PC-9 (cell line): Measurements from ENCODE around the gene CAPG. TPM values are rescaled to one million over a fixed set of nuclear protein-coding genes. Genes with fewer than 3 reads are reported as not detected.

Experiments used
- BruUV-seq: library from RNA; stranded (reverse); fragments of 400-500 nt; replicated peaks from 2 replicates; lab custom pipeline; 2021; lab: Mats Ljungman, UMichigan
- CTCF ChIA-PET: fragments of 300-600 bp; sonication (Branson Sonifier 250); formaldehyde crosslinking; loops from one replicate; lab custom pipeline; 2022; ENCODE audit warnings: antibody characterized with exemption; lab: Charles Lee
- POLR2A ChIA-PET: fragments of 300-600 bp; sonication (Branson Sonifier 250); formaldehyde crosslinking; loops from one replicate; lab custom pipeline; 2022; ENCODE audit warnings: antibody characterized with exemption; ENCODE audit not compliant: unreplicated experiment; lab: Charles Lee
- DNase-seq, 2 experiments: peaks; one replicate each; pipeline versions ENCODE4 v3.0.0 to v3.0.0-alpha.2; 2015 to 2022; ENCODE audit warnings: mixed read lengths in 1 of 2
- H2AFZ ChIP-seq: fragments of 200-600 bp; sonication (generic); 2 replicates; pipeline ENCODE4 v1.8.1; 2017; ENCODE audit warnings: antibody characterized with exemption
- H3F3A ChIP-seq: fragments of 200-600 bp; sonication (generic); 2 replicates; pipeline ENCODE4 v1.8.1; 2017; ENCODE audit warnings: antibody characterized with exemption, mild to moderate bottlenecking, low read depth; ENCODE audit not compliant: insufficient read depth
- H3K27ac ChIP-seq: fragments of 200-600 bp; sonication (generic); 2 replicates; pipeline ENCODE4 v1.6.1; 2016; ENCODE audit warnings: mixed run types
- H3K27me3 ChIP-seq: fragments of 200-600 bp; sonication (generic); 2 replicates; pipeline ENCODE4 v1.6.1; 2016; ENCODE audit warnings: low read depth, mixed run types; ENCODE audit not compliant: insufficient read depth
- H3K36me3 ChIP-seq: fragments of 200-600 bp; sonication (generic); 2 replicates; pipeline ENCODE4 v1.6.1; 2016; ENCODE audit warnings: low read depth, mixed run types
- H3K4me1 ChIP-seq: fragments of 200-600 bp; sonication (generic); replicated peaks from 2 replicates; pipeline ENCODE4 v1.6.1; 2016; ENCODE audit warnings: mixed run types; ENCODE audit not compliant: insufficient read depth
- H3K4me2 ChIP-seq: fragments of 200-600 bp; sonication (generic); 2 replicates; pipeline ENCODE4 v1.6.1; 2017; ENCODE audit warnings: mixed run types
- H3K4me3 ChIP-seq: fragments of 200-600 bp; sonication (generic); 2 replicates; pipeline ENCODE4 v1.6.1; 2016; ENCODE audit warnings: mixed run types
- H3K79me2 ChIP-seq: fragments of 200-600 bp; sonication (generic); 2 replicates; pipeline ENCODE4 v1.6.1; 2017; ENCODE audit warnings: low read depth, mixed run types
- H3K9me2 ChIP-seq: fragments of 200-600 bp; sonication (generic); 2 replicates; pipeline ENCODE4 v1.8.1; 2017; ENCODE audit warnings: mild to moderate bottlenecking; ENCODE audit not compliant: insufficient read depth
- H3K9me3 ChIP-seq: fragments of 200-600 bp; sonication (generic); 2 replicates; pipeline ENCODE4 v1.8.1; 2016; ENCODE audit warnings: low read depth; ENCODE audit not compliant: insufficient read depth
- H4K20me1 ChIP-seq: fragments of 200-600 bp; sonication (generic); 2 replicates; pipeline ENCODE4 v1.8.1; 2017; ENCODE audit not compliant: insufficient read depth
- EZH2 ChIP-seq: fragments of 200-600 bp; sonication (generic); IDR thresholded peaks from 2 replicates; pipeline ENCODE4 v1.8.0; 2017; ENCODE audit warnings: antibody characterized with exemption, low read depth
- intact Hi-C: fragments of 100-400 bp; cut with micrococcal nuclease; formaldehyde crosslinking; loops from one replicate; pipeline ENCODE4 v1.10.0; 2022; ENCODE audit not compliant: unreplicated experiment
- total RNA-seq: library from RNA; stranded (reverse); gene quantifications from 2 replicates; pipeline ENCODE4 v1.2.3, GENCODE V29; 2021
- TF ChIP-seq, protein P1 (sequence below): fragments of 200-600 bp; sonication (generic); conservative IDR thresholded peaks from 2 replicates; pipeline ENCODE4 v1.6.1; 2017; ENCODE audit warnings: mixed run types, antibody characterized with exemption, mild to moderate bottlenecking, moderate library complexity

Gene CAPG
- total RNA-seq, 1 experiment from 2014 or later, result 417 TPM

DNA sequence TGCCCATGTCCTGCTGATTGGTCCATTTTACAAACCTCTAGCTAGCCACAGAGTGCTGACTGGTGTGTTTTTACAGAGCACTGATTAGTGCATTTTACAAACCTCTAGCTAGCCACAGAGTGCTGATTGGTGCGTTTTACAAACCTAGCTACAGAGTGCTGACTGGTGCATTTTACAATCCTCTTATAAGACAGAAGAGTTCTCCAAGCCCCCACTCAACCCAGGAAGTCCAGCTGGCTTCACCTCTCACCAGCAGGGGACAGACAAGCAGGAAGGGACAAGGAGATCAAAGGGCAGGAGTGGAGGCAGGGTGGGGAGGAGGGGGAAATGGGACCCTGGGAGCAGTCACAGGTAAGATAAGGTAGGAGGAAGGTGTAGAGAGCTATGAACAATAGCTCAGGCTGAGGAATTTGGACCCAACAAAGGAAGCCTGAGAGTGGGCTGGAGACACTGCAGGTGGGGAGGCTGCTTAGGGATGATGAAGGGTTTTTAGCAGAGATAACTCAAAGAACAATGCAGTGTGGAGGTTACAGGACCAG, 45.5 kb upstream of the CAPG start:
- Histone ChIP-seq H3F3A (peaks cover 28% of the 10 kb centered on the region), H3K36me3 (no peaks in the 10 kb centered on the region), H3K4me3 (no peak overlapping the region), H3K9me2 (no peaks in the 10 kb centered on the region), H3K4me2 (peak overlapping the region; percentile 3; the same call in 1 of the 2 replicates), H3K4me1 (peaks cover 48% of the 10 kb centered on the region), H3K9me3 (no peaks in the 10 kb centered on the region), H3K27me3 (no peaks in the 10 kb centered on the region), H2AFZ (no peak overlapping the region), H3K27ac (no peak overlapping the region), H4K20me1 (no peaks in the 10 kb centered on the region), H3K79me2 (no peaks in the 10 kb centered on the region)
- no TSS peak for BruUV-seq
- intact Hi-C loops, result loop anchor here (5.0 kb wide), 1 partner anchor 42 kb away; no protein-coding TSS in a partner anchor
- no peak for TF ChIP-seq EZH2
- TF ChIP-seq, protein P1, sequence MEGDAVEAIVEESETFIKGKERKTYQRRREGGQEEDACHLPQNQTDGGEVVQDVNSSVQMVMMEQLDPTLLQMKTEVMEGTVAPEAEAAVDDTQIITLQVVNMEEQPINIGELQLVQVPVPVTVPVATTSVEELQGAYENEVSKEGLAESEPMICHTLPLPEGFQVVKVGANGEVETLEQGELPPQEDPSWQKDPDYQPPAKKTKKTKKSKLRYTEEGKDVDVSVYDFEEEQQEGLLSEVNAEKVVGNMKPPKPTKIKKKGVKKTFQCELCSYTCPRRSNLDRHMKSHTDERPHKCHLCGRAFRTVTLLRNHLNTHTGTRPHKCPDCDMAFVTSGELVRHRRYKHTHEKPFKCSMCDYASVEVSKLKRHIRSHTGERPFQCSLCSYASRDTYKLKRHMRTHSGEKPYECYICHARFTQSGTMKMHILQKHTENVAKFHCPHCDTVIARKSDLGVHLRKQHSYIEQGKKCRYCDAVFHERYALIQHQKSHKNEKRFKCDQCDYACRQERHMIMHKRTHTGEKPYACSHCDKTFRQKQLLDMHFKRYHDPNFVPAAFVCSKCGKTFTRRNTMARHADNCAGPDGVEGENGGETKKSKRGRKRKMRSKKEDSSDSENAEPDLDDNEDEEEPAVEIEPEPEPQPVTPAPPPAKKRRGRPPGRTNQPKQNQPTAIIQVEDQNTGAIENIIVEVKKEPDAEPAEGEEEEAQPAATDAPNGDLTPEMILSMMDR, result no peak
- ChIA-PET POLR2A (interaction anchor here (0.6 kb wide), 1 partner anchor 10 kb away, joined by 6 read pairs; no protein-coding TSS in a partner anchor), CTCF (no interaction called here)
- no peak for DNase-seq

DNA sequence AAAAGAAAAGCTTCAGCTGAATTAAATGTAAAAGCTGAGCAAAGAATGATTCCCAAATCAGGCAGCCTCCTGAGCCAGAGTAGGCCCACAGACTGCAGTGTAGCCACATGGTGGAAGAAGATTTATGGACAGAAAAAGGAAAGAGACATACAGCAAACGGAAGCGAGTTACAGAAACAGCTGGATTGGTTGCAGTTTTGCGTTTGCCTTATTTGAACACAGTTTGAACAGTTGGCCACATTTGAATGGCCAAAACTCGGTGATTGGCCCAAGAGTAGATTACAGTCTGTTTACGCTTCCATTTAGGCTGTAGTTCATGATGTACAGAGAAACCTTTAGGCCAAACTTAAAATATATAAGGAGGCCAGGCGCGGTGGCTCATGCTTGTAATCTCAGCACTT, 43.4 kb upstream of the CAPG start:
- Histone ChIP-seq H3F3A (peaks cover 20% of the 10 kb centered on the region), H3K9me2 (no peaks in the 10 kb centered on the region), H4K20me1 (no peaks in the 10 kb centered on the region), H3K27ac (no peak overlapping the region), H3K4me2 (no peak overlapping the region), H2AFZ (no peak overlapping the region), H3K27me3 (no peaks in the 10 kb centered on the region), H3K9me3 (no peaks in the 10 kb centered on the region), H3K4me1 (peaks cover 32% of the 10 kb centered on the region), H3K79me2 (no peaks in the 10 kb centered on the region), H3K36me3 (no peaks in the 10 kb centered on the region), H3K4me3 (no peak overlapping the region)
- no peak for DNase-seq
- ChIA-PET CTCF (interaction anchor here (0.6 kb wide), 1 partner anchor 82 kb away, joined by 4 read pairs; no protein-coding TSS in a partner anchor), POLR2A (no interaction called here)
- no peak for TF ChIP-seq EZH2
- TF ChIP-seq, protein P1, result no peak
- BruUV-seq, result no TSS peak
- intact Hi-C loops, result no loop called here

DNA sequence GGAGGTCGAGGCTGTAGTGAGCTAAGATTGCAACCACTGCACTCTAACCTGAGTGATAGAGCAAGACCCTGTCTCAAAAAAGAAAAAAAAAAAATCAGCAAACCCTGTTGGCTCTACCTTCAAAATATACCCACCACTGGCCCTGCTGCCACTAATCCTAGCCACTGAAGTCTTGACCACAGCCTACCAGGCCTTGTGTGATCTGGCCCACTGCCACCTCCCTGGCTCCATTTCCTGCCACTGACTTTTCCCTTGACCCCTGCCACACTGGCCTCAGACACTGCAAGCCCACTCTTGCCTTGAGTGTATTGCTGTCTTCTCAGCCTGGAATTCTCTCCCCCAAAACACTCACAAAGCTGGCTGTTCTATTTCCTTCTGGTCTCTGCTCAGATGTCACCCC, 42.1 kb upstream of the CAPG start:
- Histone ChIP-seq H3K36me3 (no peaks in the 10 kb centered on the region), H3K4me2 (no peak overlapping the region), H3K4me1 (peaks cover 18% of the 10 kb centered on the region), H3K27ac (no peak overlapping the region), H3K4me3 (no peak overlapping the region), H3K9me3 (no peaks in the 10 kb centered on the region), H3K9me2 (no peaks in the 10 kb centered on the region), H3K27me3 (no peaks in the 10 kb centered on the region), H2AFZ (no peak overlapping the region), H4K20me1 (no peaks in the 10 kb centered on the region), H3F3A (peaks cover 9% of the 10 kb centered on the region), H3K79me2 (no peaks in the 10 kb centered on the region)
- BruUV-seq, result no TSS peak
- TF ChIP-seq EZH2, result no peak
- TF ChIP-seq, protein P1, result no peak
- DNase-seq, result no peak
- ChIA-PET POLR2A (no interaction called here), CTCF (no interaction called here)
- intact Hi-C loops, result no loop called here
